ENCODE results near the gene KYNU. TPM values are rescaled to one million over a fixed set of nuclear protein-coding genes. Genes with fewer than 3 reads are reported as not detected.

The KYNU gene
- total and polyA plus RNA-seq, 2 of the 13 experiments (the other 11 are each of a cell fraction or from before 2014, with no cell fraction given): 21.9 to 68.6 TPM

DNA sequence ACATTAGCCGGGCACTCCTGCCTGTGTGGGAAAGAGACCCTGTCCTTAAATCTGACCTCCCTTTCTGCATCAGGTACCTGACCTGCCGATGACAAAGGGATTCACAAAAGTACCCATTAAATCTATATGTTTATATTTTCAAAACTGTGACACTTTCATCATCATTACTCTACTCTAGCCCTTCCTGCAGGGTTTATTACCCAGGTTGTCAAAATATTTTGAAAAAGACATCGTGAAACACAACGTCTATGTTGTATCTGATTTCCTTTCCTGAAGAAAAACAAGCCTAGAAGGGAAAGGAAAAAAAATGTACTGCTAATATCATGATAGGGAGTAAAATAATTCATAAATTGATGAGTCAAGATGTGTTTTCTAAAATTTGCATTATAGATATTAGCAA is 15.2 kb upstream of the KYNU start:
- Histone ChIP-seq H3K4me3 (replicated peaks in 1 of 3; ENCODE audit: insufficient read depth in 1 of 3, low read depth in 2 of 3, low read length in 3 of 3) (no peak overlapping the region), H4K20me1 (ENCODE audit: insufficient read depth, low read length) (no peaks in the 10 kb centered on the region), H3K79me2 (ENCODE audit: insufficient read depth, low read length) (no peaks in the 10 kb centered on the region), H3K4me2 (ENCODE audit: low read depth, low read length) (no peak overlapping the region), H3K9ac (ENCODE audit: insufficient read depth, low read depth, low read length) (no peak overlapping the region), H3K27ac (ENCODE audit: extremely low read length, insufficient read depth, low read length) (no peak overlapping the region), H3K36me3 (replicated peaks in 1 of 2; ENCODE audit: control insufficient read depth in 1 of 2, insufficient read depth in 2 of 2, low read length in 2 of 2) (no peaks in the 10 kb centered on the region), H3K9me3 (ENCODE audit: low read length) (no peaks in the 10 kb centered on the region), H2AFZ (ENCODE audit: low read length) (no peak overlapping the region), H3K4me1 (ENCODE audit: insufficient read depth, low read length) (peaks cover 46% of the 10 kb centered on the region), H3K27me3 (ENCODE audit: control insufficient read depth in 1 of 2, insufficient read depth in 2 of 2, low read length in 2 of 2) (no peaks in the 10 kb centered on the region)
- ATAC-seq: no peak
- no peak for DNase-seq (ENCODE audit: low spot score)
- ChIA-PET POLR2A (no interaction called here), CTCF (ENCODE audit: low intra/inter-chr PET ratio, low total read pairs) (no interaction called here)
- BruUV-seq (replicated peaks): no TSS peak
- TF ChIP-seq MAFK (conservative IDR thresholded peaks at IDR 0.05 in 1 of 2, IDR thresholded peaks at IDR 0.05 in 1 of 2; ENCODE audit: low read length in 2 of 2) (0 out of 4 replicates have a peak, but pooled peaks of 1 of the 2 experiments have one; percentile 5), ZNF460 (CRISPR knock-in tag; IDR thresholded peaks at IDR 0.05; ENCODE audit: borderline replicate concordance) (no peak), GABPB1 (CRISPR knock-in tag; IDR thresholded peaks at IDR 0.05) (no peak), HDAC6 (IDR thresholded peaks at IDR 0.05; ENCODE audit: low read depth, low read length) (no peak), ZNF776 (CRISPR knock-in tag; IDR thresholded peaks at IDR 0.05) (no peak), ZSCAN31 (CRISPR knock-in tag; IDR thresholded peaks at IDR 0.05; ENCODE audit: low read depth) (no peak), DNMT1 (CRISPR knock-in tag; IDR thresholded peaks at IDR 0.05) (no peak)
- TF ChIP-seq, protein P1, sequence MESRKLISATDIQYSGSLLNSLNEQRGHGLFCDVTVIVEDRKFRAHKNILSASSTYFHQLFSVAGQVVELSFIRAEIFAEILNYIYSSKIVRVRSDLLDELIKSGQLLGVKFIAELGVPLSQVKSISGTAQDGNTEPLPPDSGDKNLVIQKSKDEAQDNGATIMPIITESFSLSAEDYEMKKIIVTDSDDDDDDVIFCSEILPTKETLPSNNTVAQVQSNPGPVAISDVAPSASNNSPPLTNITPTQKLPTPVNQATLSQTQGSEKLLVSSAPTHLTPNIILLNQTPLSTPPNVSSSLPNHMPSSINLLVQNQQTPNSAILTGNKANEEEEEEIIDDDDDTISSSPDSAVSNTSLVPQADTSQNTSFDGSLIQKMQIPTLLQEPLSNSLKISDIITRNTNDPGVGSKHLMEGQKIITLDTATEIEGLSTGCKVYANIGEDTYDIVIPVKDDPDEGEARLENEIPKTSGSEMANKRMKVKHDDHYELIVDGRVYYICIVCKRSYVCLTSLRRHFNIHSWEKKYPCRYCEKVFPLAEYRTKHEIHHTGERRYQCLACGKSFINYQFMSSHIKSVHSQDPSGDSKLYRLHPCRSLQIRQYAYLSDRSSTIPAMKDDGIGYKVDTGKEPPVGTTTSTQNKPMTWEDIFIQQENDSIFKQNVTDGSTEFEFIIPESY (CRISPR knock-in tag; IDR thresholded peaks at IDR 0.05): no peak
- FAIRE-seq: no peak
- in situ Hi-C loops (cut with HindIII; ENCODE audit: extremely low pct_ligation_motif_present, low pct_unique_long_range_greater_than_20kb) (no loop called here), intact Hi-C loops (cut with micrococcal nuclease; ENCODE audit: unreplicated experiment) (no loop called here)
- WGBS (ENCODE audit: low lambda C conversion rate): 93% methylated on average over 4 of the region's 4 CpGs

Data from HepG2 (cell line).